Hematopoietic multipotent progenitor cell treated with erythropoietin and hydrocortisone succinate and interleukin-3 and kit ligand, for 4 days (in vitro differentiated cells): ENCODE measurements around the gene OR11G2.
"Not testable (repeated sequence)": the region's sequence is repeated elsewhere in the genome, so short reads cannot be mapped to it uniquely, and the experiment has no call there.

Experiments
- DNase-seq: peaks from one replicate; pipeline ENCODE4 v3.0.0-alpha.2; 2015

Gene OR11G2

GRCh38 chr14:20228681-20229080 lies 38.0 kb downstream of the OR11G2 start, which contains the start of gene OR11H7:
OR11H7 (plus strand) TSS chr14:20228981.
- no peak for DNase-seq

GRCh38 chr14:20235415-20235814 lies 44.7 kb downstream of the OR11G2 start:
- not testable (repeated sequence) for DNase-seq

- peak; percentile 62 for DNase-seq
These were observed 57.0 kb downstream of the OR11G2 start for GRCh38 chr14:20247646-20248246.
